K562 (cell line): ENCODE measurements around the gene CETN1. TPM values are rescaled to one million over a fixed set of nuclear protein-coding genes. Genes with fewer than 3 reads are reported as not detected.
A peak's percentile ranks its signal among the peaks of the same experiment; 100 is the strongest.

Experiments
- ARHGAP35 ChIP-seq: fragments of 450-650 bp; IDR thresholded peaks from 2 replicates; pipeline ENCODE4 v1.6.1; 2018; ENCODE audit not compliant: partially characterized antibody
- ATF1 ChIP-seq, 2 experiments: fragments of 450-650 bp in 1 of 2; IDR thresholded peaks; 2 replicates each; pipeline ENCODE4 v1.6.1; 2016; ENCODE audit warnings: missing compliant biosample characterization in 1 of 2, missing genetic modification characterization in 1 of 2
- CBX2 ChIP-seq: fragments of 200-600 bp; sonication (generic); IDR thresholded peaks from one replicate; pipeline ENCODE4 v1.6.1; 2012; ENCODE audit warnings: mild to moderate bottlenecking, low read length, inconsistent platforms; ENCODE audit not compliant: insufficient read depth, poor library complexity, severe bottlenecking
- GABPB2 ChIP-seq: fragments of 250-450 bp; sonication (Bioruptor Pico); conservative IDR thresholded peaks from 2 replicates; pipeline ENCODE4 v1.5.1; 2021; ENCODE audit warnings: mild to moderate bottlenecking
- MAFK ChIP-seq: IDR thresholded peaks from 2 replicates; pipeline ENCODE4 v1.6.1; 2011; ENCODE audit warnings: low read length, improper control_type of control experiment
- NR0B1 ChIP-seq: fragments of 450-650 bp; IDR thresholded peaks from one replicate; pipeline ENCODE4 v1.6.1; 2018; ENCODE audit warnings: mild to moderate bottlenecking, moderate library complexity; ENCODE audit not compliant: partially characterized antibody
- PHTF2 ChIP-seq: fragments of 250-450 bp; sonication (Bioruptor Pico); IDR thresholded peaks from 2 replicates; pipeline ENCODE4 v1.5.0; 2021; ENCODE audit warnings: mild to moderate bottlenecking
- PPARD ChIP-seq: fragments of 250-450 bp; sonication (Bioruptor Pico); IDR thresholded peaks from 2 replicates; pipeline ENCODE4 v1.8.0; 2022; ENCODE audit warnings: inconsistent platforms, mild to moderate bottlenecking, moderate library complexity
- PREB ChIP-seq: sonication (generic); formaldehyde crosslinking; IDR thresholded peaks from 2 replicates; pipeline ENCODE4 v1.8.1; 2023; ENCODE audit warnings: mild to moderate bottlenecking, missing genetic modification reagents
- SPI1 ChIP-seq: IDR thresholded peaks from 2 replicates; pipeline ENCODE4 v1.6.1; 2011; ENCODE audit warnings: low read depth, low read length, control low read depth, borderline replicate concordance
- TARDBP ChIP-seq: fragments of 450-650 bp; IDR thresholded peaks from 2 replicates; pipeline ENCODE4 v1.6.1; 2016
- TEAD2 ChIP-seq: fragments of 450-650 bp; IDR thresholded peaks from 2 replicates; pipeline ENCODE4 v1.6.1; 2016; ENCODE audit warnings: missing genetic modification characterization, control low read depth, missing compliant biosample characterization
- polyA plus RNA-seq, 8 experiments: library from polyadenylated mRNA; depleted of rRNA in 4 of 8; stranded (reverse) in 5 of 8; unstranded in 3 of 8; fragments of >200 nt; fragmentation: Nextera tagmentation in 2 of 8; fragmentation: Illumina TruSeq in 1 of 8; extraction: Ambion mirVana in 2 of 8; extraction: Trizol in 1 of 8; gene quantifications; 2 replicates each; pipeline versions ENCODE4 v1.2.1 to v1.2.3, GENCODE V29; 2011 to 2014; ENCODE audit warnings: inconsistent platforms in 1 of 8, missing spikeins in 1 of 8
- total RNA-seq, 7 experiments: library from RNA; depleted of rRNA in 6 of 7; stranded (reverse); fragments of >200 nt in 6 of 7; fragmentation: Illumina TruSeq in 2 of 7; extraction: Trizol in 2 of 7; gene quantifications; 2 replicates each; pipeline versions ENCODE4 v1.2.1 to v1.2.3, GENCODE V29; 2011 to 2021; ENCODE audit warnings: low replicate concordance in 1 of 7
- TF ChIP-seq, protein P1 (sequence below): sonication (generic); formaldehyde crosslinking; IDR thresholded peaks from 2 replicates; pipeline ENCODE4 v1.5.0; 2020; ENCODE audit warnings: missing genetic modification reagents
- TF ChIP-seq, protein P2 (sequence below): fragments of 200-600 bp; sonication (generic); IDR thresholded peaks from one replicate; pipeline ENCODE4 v1.6.1; 2012; ENCODE audit warnings: mild to moderate bottlenecking, low read depth, low read length, inconsistent platforms

The CETN1 gene
- total and polyA plus RNA-seq, 9 of the 15 experiments (the other 6 are each of a cell fraction or from before 2014, with no cell fraction given) = 0.07 to 0.34 (median 0.19) TPM; not detected in 3

DNA sequence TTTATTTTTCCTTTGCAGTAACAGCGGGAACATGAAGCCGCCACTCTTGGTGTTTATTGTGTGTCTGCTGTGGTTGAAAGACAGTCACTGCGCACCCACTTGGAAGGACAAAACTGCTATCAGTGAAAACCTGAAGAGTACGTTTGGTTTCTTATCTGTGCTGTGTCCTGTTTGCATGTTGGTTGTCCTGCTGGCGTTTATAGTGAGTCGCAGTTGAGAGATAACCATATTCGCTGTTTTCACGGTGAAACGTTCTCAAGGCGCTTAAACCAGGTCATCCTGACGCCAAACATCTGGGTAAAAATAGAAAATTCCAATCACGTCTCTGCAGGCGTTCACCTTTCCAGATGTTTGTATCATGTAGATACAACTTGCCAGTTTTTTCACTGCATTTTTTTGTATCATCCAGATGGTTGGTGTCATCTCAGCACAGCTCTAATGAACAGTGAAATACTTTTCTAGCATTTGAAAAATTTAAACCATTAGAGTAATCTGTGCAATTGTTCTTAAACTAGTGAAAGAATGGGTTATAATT, 37.9 kb downstream of the CETN1 start (continued):
- TF ChIP-seq NR0B1 (no peak), ATF1 (CRISPR knock-in tag; IDR thresholded peaks at IDR 0.05) (no peak), ATF1 (tag; IDR thresholded peaks at IDR 0.05) (peak; percentile 88), ARHGAP35 (no peak), SPI1 (no peak), PPARD (no peak), TEAD2 (tag) (no peak), CBX2 (peak; percentile 79), TARDBP (peak; percentile 93), PHTF2 (CRISPR knock-in tag) (no peak), GABPB2 (CRISPR knock-in tag) (no peak), MAFK (no peak), PREB (CRISPR knock-in tag) (no peak)
- TF ChIP-seq, protein P1, sequence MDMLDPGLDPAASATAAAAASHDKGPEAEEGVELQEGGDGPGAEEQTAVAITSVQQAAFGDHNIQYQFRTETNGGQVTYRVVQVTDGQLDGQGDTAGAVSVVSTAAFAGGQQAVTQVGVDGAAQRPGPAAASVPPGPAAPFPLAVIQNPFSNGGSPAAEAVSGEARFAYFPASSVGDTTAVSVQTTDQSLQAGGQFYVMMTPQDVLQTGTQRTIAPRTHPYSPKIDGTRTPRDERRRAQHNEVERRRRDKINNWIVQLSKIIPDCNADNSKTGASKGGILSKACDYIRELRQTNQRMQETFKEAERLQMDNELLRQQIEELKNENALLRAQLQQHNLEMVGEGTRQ = no peak
- TF ChIP-seq, protein P2, sequence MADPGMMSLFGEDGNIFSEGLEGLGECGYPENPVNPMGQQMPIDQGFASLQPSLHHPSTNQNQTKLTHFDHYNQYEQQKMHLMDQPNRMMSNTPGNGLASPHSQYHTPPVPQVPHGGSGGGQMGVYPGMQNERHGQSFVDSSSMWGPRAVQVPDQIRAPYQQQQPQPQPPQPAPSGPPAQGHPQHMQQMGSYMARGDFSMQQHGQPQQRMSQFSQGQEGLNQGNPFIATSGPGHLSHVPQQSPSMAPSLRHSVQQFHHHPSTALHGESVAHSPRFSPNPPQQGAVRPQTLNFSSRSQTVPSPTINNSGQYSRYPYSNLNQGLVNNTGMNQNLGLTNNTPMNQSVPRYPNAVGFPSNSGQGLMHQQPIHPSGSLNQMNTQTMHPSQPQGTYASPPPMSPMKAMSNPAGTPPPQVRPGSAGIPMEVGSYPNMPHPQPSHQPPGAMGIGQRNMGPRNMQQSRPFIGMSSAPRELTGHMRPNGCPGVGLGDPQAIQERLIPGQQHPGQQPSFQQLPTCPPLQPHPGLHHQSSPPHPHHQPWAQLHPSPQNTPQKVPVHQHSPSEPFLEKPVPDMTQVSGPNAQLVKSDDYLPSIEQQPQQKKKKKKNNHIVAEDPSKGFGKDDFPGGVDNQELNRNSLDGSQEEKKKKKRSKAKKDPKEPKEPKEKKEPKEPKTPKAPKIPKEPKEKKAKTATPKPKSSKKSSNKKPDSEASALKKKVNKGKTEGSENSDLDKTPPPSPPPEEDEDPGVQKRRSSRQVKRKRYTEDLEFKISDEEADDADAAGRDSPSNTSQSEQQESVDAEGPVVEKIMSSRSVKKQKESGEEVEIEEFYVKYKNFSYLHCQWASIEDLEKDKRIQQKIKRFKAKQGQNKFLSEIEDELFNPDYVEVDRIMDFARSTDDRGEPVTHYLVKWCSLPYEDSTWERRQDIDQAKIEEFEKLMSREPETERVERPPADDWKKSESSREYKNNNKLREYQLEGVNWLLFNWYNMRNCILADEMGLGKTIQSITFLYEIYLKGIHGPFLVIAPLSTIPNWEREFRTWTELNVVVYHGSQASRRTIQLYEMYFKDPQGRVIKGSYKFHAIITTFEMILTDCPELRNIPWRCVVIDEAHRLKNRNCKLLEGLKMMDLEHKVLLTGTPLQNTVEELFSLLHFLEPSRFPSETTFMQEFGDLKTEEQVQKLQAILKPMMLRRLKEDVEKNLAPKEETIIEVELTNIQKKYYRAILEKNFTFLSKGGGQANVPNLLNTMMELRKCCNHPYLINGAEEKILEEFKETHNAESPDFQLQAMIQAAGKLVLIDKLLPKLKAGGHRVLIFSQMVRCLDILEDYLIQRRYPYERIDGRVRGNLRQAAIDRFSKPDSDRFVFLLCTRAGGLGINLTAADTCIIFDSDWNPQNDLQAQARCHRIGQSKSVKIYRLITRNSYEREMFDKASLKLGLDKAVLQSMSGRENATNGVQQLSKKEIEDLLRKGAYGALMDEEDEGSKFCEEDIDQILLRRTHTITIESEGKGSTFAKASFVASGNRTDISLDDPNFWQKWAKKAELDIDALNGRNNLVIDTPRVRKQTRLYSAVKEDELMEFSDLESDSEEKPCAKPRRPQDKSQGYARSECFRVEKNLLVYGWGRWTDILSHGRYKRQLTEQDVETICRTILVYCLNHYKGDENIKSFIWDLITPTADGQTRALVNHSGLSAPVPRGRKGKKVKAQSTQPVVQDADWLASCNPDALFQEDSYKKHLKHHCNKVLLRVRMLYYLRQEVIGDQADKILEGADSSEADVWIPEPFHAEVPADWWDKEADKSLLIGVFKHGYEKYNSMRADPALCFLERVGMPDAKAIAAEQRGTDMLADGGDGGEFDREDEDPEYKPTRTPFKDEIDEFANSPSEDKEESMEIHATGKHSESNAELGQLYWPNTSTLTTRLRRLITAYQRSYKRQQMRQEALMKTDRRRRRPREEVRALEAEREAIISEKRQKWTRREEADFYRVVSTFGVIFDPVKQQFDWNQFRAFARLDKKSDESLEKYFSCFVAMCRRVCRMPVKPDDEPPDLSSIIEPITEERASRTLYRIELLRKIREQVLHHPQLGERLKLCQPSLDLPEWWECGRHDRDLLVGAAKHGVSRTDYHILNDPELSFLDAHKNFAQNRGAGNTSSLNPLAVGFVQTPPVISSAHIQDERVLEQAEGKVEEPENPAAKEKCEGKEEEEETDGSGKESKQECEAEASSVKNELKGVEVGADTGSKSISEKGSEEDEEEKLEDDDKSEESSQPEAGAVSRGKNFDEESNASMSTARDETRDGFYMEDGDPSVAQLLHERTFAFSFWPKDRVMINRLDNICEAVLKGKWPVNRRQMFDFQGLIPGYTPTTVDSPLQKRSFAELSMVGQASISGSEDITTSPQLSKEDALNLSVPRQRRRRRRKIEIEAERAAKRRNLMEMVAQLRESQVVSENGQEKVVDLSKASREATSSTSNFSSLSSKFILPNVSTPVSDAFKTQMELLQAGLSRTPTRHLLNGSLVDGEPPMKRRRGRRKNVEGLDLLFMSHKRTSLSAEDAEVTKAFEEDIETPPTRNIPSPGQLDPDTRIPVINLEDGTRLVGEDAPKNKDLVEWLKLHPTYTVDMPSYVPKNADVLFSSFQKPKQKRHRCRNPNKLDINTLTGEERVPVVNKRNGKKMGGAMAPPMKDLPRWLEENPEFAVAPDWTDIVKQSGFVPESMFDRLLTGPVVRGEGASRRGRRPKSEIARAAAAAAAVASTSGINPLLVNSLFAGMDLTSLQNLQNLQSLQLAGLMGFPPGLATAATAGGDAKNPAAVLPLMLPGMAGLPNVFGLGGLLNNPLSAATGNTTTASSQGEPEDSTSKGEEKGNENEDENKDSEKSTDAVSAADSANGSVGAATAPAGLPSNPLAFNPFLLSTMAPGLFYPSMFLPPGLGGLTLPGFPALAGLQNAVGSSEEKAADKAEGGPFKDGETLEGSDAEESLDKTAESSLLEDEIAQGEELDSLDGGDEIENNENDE = no peak
